ENCODE results near the gene TBC1D22A. TPM values are rescaled to one million over a fixed set of nuclear protein-coding genes. Genes with fewer than 3 reads are reported as not detected.

Gene TBC1D22A
- total RNA-seq, 4 donors from 2014 or later = 42.6 to 70.4 (median 55.1) TPM

GRCh38 chr22:46855681-46856080 lies 93.2 kb downstream of the TBC1D22A start:
- TF ChIP-seq CTCF (IDR thresholded peaks at IDR 0.05) = no peak
- no peak for TF ChIP-seq POLR2A (IDR thresholded peaks at IDR 0.05)
- H3K9me3 ChIP-seq = no peaks in the 10 kb centered on the region
- no peak for DNase-seq
- no peak overlapping the region for H3K27ac ChIP-seq
- peaks cover 0 to 3% (median 0%) of the 10 kb centered on the region in 3 donors for H3K36me3 ChIP-seq
- no peak overlapping the region for H3K4me3 ChIP-seq
- no peaks in the 10 kb centered on the region for H3K27me3 ChIP-seq
- no peaks in the 10 kb centered on the region for H3K4me1 ChIP-seq

GRCh38 chr22:46856661-46857060 lies 94.2 kb downstream of the TBC1D22A start:
- no peaks in the 10 kb centered on the region for H3K4me1 ChIP-seq
- no peaks in the 10 kb centered on the region for H3K27me3 ChIP-seq
- peaks cover 0 to 3% (median 0%) of the 10 kb centered on the region in 3 donors for H3K36me3 ChIP-seq
- no peaks in the 10 kb centered on the region for H3K9me3 ChIP-seq
- no peak overlapping the region for H3K4me3 ChIP-seq
- no peak for DNase-seq
- TF ChIP-seq CTCF (IDR thresholded peaks at IDR 0.05) = no peak
- TF ChIP-seq POLR2A (IDR thresholded peaks at IDR 0.05) = no peak
- H3K27ac ChIP-seq = no peak overlapping the region

- Histone ChIP-seq H3K27me3 (no peaks in the 10 kb centered on the region), H3K36me3 (peaks cover 0 to 3% (median 0%) of the 10 kb centered on the region in 3 donors), H3K4me1 (peaks cover 0 to 4% (median 1%) of the 10 kb centered on the region in 4 donors), H3K4me3 (no peak overlapping the region), H3K27ac (no peak overlapping the region), H3K9me3 (no peaks in the 10 kb centered on the region)
- no peak for DNase-seq
- TF ChIP-seq CTCF (IDR thresholded peaks at IDR 0.05) (no peak), POLR2A (IDR thresholded peaks at IDR 0.05) (no peak)
Observed at GRCh38 chr22:46857142-46857884, 94.9 kb downstream of the TBC1D22A start.

GRCh38 chr22:46857885-46858143 lies 95.4 kb downstream of the TBC1D22A start:
- Histone ChIP-seq H3K27ac (no peak overlapping the region), H3K27me3 (no peaks in the 10 kb centered on the region), H3K4me3 (no peak overlapping the region), H3K36me3 (no peaks in the 10 kb centered on the region), H3K9me3 (no peaks in the 10 kb centered on the region), H3K4me1 (peaks cover 0 to 9% (median 3%) of the 10 kb centered on the region in 4 donors)
- no peak for DNase-seq
- no peak for TF ChIP-seq POLR2A (IDR thresholded peaks at IDR 0.05)

- Histone ChIP-seq H3K36me3 (no peaks in the 10 kb centered on the region), H3K4me3 (no peak overlapping the region), H3K9me3 (no peaks in the 10 kb centered on the region), H3K27ac (no peak overlapping the region), H3K27me3 (no peaks in the 10 kb centered on the region), H3K4me1 (peaks cover 0 to 9% (median 3%) of the 10 kb centered on the region in 4 donors)
- no peak for DNase-seq
- TF ChIP-seq POLR2A (IDR thresholded peaks at IDR 0.05) = no peak
- no peak for TF ChIP-seq CTCF (IDR thresholded peaks at IDR 0.05)
Observed at GRCh38 chr22:46858181-46858771, 95.8 kb downstream of the TBC1D22A start.

- Histone ChIP-seq H3K4me3 (no peak overlapping the region), H3K4me1 (peaks cover 0 to 15% (median 8%) of the 10 kb centered on the region in 4 donors), H3K36me3 (no peaks in the 10 kb centered on the region), H3K27ac (no peak overlapping the region), H3K27me3 (no peaks in the 10 kb centered on the region), H3K9me3 (no peaks in the 10 kb centered on the region)
- TF ChIP-seq POLR2A (IDR thresholded peaks at IDR 0.05) (no peak), CTCF (IDR thresholded peaks at IDR 0.05) (no peak)
- DNase-seq = peak in 1 of 3 donors; percentile 40
Observed at GRCh38 chr22:46860562-46860961, 98.1 kb downstream of the TBC1D22A start.

All from Peyer's patch (tissue), 4 donors.